Glomerular endothelial cell (primary cell): ENCODE data around the gene JADE3. TPM values are rescaled to one million over a fixed set of nuclear protein-coding genes. Genes with fewer than 3 reads are reported as not detected.

ENCODE experiments used
- DNase-seq: peaks from one replicate; pipeline ENCODE4 v3.0.0-alpha.2; 2011; ENCODE audit warnings: low read depth, low spot score; ENCODE audit errors: extremely low read depth
- total RNA-seq: library from RNA; depleted of rRNA; stranded (reverse); fragments of >200 nt; gene quantifications from 2 replicates; pipeline ENCODE4 v1.2.3, GENCODE V29; 2015

Gene JADE3
- total RNA-seq, 1 donor from 2014 or later, result 9.9 TPM

DNA sequence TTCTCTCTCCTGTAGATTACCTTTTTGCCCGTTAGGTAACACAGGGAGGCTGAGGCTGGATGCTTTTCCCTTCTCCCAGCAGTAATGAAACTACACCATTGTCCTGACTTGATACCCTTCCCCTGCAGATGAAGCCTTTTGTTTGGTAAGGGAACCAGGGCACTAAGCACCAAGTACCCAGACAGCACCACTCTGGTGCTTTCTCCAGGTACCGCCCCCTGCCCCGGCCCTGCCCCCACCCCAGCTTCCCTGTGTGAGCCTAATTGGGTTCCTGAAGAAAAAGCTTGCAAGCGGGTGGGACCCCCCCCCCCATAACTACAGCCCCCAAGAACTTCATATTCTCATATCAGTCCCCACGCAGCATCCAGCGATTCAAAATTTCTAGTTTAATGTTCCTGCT lies 79.8 kb downstream of the JADE3 start:
- no peak for DNase-seq

DNA sequence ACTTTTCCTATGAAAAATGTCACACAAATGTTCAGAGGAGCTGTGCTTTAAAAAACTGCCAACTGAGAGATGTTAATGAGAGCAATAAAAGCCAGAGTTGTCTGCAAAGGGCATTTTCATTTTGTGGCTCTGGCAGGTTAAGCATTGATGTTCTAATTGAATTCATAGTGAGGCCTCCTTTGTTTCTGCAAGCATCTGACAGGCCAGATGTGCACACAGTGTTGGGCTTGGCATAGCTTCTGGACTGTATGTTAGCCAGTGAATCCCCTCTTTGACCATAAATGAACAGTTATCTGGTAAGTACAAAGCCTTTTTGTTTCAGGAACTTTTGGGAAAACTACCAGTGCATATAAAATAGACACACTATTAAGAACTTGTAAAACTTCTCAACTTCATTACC lies 81.9 kb downstream of the JADE3 start:
- DNase-seq, result no peak

DNA sequence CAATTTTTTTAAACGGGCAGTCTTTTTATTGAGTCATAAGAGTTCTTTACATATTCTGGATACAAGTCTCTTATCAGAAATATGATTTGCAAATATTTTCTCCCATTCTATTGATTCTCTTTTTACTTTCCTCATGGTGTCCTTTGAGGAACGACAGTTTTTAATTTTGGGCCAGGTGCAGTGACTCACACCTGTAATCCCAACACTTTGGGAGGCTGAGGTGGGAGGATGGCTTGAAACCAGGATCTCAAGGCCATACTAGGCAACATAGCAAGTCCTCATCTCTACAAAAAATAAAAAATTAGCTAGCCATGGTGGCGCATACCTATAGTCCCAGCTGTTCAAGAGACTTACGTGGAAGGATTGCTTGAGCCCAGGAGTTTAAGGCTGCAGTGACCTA lies 99.9 kb downstream of the JADE3 start:
- DNase-seq, result no peak

DNA sequence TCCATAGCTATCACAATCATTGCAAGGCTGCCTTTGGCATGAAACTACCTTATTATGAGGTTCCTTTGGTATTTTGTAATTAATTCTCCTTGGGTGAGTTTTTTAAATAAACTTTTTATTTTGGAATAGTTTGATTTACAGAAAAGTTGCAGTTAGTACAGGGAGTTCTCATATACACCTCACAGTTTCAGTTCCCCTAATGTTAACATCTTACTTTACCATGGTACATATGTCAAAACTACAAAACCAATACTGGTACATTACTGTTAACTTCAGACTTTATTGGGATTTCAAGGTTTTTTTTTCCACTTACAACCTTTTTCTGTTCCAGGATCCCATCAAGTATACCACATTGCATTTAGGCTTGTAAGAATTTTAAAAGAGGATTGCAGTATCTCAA lies 114.0 kb downstream of the JADE3 start:
- no peak for DNase-seq

DNA sequence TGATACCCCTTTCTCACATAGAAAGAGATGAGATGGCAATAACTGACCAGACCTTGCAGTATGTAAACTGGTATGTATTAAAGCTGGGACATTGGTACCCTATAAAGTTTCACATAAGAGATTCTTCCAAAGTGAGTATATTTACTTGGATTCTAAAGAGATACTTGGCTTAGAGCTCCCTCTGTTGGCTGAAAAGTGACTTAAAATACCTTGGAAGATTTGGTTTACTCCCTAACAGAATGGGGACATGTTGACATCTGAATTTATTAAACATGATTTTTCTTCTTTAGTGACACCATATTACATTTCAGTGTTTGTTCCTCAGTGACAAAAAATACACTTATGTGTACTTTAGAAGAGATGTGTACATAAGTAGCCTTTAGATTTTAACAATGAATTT lies 118.1 kb downstream of the JADE3 start:
- DNase-seq, result peak; percentile 78

DNA sequence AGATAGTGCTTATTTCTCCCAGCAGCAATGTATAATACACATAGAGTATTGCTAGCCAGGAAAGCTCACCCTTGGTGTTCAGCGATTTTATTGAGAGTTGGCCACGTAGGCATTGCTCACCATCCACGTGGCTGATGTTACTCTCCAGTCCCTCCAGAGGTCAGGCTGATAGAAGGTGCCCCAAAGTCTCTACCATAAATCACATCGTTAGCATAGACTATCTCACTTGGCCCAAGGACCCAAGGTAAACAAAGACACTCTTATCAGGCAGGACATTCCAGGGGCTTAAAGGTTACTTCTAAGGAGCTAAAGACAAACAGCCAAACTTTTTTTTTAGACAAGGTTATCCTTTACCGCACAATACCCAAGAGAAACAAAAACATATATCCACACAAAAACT lies 135.8 kb downstream of the JADE3 start:
- peak; percentile 4 for DNase-seq

DNA sequence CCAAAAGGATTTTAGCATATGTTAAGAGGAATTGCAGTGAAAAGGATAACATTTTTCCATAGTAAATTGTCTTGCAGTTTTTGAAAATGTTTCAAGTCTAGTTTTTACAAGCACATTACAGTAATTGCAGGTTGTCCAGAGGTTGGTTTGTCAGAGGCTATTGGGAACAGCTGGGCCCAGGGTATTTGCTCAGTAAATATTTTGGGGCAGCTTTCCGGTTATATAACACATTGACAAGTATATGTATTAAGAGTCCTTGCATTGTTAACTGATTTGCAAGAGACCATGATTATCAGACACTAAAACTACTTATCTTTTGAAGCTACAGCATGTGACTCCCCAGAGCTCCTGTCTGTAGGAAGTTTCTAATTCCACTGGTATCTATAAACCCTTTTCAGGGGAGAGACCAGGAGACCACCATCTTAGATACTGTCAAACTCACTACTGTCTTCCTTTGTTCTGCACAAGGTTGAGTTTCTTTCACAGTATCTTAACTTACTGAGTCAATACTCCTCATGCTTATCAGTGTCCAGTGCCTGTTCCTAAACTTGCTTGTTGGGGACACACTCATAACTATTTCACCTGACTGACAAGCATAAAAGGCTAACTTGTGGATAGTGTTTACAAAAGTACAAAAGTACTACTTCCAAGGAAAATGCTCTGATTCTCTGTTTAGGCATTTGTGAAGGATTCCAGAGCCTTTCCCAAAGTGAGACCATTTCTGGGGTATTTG lies 147.1 kb downstream of the JADE3 start:
- DNase-seq, result no peak

DNA sequence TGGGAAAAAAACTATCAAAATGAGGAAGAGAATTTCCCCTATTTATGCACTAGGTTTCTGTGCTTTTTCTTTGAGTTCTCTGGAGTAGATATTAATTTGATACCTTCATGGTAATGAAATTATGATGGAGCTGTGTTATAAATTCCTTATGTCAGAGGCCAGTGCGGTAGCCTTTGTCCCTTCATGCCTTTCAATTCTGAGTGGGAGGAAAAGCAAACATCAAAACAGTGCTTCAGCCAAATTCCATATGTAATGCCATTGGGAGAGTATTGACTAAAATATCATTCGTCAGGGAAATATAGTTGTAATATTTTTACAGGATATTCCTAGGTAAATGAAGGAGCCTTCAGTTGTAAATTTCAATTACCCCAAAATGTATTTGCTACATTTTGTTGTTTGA lies 148.5 kb downstream of the JADE3 start:
- no peak for DNase-seq

DNA sequence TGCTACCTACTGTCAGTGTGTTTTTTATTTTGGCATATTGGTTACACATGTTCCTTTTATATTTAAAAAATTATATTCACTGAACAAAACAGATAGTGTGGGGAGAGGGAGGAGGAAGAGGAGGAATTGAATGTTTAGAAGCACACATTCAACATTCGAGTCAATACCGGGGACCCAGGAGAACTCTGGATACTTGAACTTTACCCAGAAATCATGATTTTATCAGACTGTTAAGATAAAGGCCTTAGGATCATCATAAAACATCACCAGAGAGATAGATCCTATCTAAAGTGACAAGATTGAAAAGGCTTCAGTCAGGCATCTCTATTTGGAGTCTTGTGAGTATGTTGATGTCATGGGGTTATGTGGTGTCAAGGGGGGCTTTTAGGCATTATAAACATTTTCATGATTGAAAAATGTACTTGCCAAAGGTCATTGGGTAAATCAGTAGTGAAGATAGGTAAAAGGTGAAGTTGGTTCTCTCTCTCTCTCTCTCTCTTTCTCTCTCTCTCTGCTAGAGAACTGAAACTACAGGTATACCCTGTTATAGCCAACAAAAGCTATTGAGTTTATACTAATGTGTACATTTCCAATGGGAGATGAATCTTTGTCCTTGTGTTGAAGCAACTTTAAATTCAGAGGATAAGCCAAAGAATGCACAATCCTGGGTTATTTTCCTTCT lies 149.2 kb downstream of the JADE3 start:
- no peak for DNase-seq

DNA sequence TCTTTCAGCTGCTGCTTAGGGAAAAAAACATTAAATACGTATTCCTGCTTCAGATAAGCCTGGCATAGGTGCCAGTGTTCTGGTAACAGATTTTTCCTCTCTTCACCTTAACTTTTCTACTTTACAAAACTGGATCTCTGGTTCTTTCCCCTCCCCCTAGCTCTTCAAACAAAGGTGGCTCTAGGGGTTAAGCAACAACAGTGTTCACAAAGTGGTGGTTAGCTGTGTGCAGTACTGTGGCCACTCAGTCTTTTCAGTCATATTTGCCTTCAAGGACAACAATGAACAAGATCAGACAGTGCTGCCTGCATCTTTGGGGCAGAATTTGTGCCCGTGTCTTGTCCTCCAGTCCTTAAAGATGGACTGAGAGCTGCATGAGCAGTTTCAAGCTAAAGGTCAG lies 151.0 kb downstream of the JADE3 start:
- no peak for DNase-seq

DNA sequence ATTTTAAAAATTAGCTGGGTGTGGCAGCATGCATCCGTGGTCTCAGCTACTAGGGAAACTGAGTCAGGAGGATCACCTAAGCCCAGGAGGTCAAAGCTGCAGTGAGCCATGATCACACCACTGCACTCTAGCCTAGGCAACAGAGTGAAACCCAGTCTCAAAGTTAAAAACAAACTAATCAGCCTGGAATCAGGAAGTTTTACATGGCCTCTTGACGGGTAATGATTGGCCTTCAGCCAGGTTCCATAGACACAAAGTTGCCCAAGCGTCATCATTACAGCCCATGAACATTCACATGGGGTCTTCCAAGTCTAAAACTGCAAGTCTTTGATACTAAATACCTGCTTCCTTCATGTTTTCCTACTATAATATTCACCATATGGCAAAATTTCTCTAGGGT lies 156.0 kb downstream of the JADE3 start:
- no peak for DNase-seq

DNA sequence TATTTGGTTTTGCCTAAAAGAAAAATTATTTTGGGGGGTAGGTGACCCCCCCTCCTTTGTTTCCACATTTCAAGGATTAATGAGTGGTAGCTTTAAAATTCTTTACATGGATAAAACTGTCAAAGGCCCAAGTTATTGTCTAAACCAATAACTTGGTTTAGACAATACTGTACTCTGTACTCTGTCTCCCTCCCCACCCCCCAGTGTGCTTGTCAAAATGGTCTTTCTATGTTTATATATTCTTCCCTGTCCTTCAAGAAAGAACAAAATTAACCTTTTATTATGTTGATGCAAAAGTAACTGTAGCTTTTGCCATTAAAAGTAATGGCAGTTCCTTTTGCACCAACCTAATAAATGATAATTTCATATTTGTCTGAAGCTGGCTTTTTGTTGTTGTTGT lies 156.5 kb downstream of the JADE3 start:
- DNase-seq, result no peak

DNA sequence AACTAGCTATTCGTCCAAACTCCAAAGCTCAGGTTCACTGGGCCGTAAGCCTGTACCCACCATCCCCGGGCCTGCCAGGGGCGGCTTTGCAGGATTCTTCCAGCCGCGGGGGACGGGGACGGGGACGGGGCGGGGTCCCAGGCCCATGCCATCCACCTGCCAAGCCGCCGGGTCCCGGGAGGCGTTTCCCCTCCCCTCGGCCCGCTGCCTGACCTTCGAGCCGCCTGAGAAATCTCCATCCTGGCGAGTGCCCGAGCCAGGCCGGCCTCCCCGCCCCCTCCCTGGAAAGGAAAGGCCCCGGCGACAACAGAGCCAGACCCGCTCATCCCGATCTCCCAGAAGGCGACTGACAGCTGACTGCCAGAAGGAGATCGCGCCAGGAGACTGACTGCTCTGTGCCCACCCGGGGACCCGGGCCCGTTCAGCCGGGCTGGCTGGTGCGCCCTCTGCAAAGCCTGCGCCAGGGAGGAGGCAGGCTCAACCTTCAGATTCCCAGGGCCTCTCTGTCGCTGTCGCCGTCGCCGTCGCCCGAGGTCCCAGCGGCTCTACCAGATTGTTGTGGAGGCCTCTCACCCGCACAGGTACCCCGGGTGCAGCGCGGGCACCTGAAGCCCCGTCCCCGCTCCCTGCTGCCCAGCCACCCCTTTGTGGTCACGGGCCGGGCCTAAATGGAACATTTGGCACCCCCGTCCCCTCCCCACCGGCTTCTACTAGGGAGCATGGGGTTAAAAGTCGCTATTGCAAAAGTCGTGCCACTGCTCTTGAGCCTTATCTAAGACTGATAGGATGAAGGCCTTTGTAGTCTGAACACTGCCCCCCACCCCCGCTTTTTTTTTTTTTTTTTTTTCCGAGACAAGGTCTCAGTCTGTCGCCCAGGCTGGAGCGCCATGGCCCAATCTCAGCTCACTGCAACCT lies 166.2 kb downstream of the JADE3 start, which contains the start of gene RGN:
Gene RGN (plus strand): TSS at position 315 of the 915 bp plus-strand sequence. CDS start 2,702 bp downstream, outside the sequence.
- DNase-seq, result no peak

DNA sequence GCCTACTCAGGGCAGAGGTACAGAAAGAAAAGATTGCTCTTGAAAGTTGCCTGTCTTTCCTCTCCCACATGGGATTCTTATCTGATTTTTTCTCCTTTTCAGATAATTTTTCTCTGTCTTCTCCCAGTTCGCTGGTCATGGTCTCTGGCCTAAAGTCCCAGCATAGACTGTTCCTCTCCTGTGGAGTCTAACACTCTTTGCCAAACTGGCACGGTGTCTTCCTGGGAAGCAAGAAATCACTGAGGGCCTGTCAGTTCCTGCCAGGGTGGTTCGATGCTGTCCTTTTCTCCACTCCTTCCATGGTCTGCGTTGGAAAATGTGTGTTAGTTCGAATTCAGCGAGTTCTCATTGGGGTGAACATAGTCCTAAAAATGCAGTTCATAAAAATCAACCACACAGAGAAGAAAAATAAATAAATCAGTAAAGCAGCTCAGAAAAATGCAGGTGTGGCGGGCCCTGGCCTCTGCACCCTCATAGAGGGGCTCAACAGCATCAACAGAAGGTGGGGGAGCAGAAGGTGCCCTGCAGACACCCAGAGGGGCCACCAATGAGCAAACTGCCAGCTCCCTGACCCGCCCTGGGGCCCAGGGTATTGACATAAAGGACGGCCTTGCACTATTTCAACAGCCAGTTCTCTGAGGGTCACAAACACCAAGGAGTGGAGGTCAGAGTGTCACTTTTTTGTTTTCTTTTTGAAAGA lies 168.1 kb downstream of the JADE3 start:
- DNase-seq, result no peak

DNA sequence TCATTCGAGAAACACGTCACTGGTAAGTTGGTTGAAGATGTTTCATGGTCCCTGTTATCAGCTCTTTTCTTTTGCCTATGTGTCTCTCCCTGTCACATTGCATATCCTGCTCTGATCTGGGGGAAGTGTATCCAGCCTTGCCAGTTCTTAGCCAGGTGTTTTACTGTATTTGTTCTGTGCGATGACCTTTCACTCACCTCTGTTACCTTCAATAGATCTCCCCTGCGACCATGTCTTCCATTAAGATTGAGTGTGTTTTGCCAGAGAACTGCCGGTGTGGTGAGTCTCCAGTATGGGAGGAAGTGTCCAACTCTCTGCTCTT lies 168.7 kb downstream of the JADE3 start:
- DNase-seq, result no peak

DNA sequence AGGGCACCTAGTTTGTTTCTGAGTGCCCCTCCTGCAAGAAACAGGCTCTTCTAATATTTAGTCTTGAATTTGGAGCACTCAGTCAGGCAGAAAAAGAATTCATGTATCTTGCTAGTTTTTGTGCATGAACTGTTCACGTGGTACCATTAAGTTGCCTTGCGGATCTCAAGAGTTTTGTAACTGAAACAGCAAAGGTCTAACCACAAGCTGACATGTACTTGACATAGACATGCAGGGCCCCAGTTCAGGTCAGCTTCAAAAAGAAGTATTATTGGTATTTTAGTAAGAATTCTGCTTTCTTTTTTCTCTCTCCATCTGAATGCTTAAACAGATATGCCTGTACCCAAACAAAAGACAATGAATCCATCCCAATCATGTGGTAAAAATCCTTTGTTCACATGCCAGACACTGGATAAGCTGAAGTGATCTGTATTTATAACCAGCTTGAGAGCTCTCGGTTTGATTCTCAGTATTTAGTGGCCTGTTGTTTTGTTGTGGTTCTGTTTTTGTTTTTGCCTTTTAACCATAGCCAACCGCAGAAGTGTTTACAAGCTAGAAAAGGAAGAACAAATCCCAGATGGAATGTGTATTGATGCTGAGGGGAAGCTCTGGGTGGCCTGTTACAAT lies 179.0 kb downstream of the JADE3 start:
- no peak for DNase-seq

DNA sequence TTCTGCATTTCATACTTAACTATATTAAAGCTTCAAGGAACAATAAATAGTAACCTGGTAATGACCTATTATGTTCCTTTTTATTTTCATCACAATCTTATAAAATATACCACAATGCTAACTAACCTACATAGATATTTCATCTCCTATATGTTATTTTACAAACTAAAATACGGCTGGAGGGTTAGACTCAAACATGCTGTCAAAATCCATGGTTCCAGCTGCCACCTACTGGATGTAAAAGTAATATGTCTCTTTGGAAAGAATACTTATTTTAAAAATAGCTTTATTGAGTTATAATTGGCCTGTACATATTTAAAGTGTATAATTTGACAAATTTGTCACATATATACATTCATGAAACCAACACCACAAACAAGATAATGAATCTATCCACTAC lies 181.0 kb downstream of the JADE3 start:
- peak; percentile 4 for DNase-seq

DNA sequence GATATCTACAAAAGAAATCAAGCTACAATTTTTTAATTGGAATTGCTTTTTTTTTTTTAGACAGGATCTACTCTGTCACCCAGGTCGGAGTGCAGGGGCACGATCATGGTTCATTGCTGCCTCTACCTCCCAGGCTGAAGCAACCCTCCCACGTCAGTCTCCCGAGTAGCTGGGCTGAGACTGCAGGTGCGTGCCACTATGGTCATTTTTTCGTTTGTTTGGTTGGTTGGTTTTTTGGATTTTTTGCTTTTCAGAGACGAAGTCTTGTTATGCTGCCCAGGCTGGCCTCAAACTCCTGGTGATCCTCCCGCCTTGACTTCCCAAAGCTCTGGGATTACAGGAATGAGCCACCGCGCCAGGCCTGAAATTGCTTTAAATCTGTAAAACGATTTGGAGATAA lies 181.6 kb downstream of the JADE3 start:
- no peak for DNase-seq

DNA sequence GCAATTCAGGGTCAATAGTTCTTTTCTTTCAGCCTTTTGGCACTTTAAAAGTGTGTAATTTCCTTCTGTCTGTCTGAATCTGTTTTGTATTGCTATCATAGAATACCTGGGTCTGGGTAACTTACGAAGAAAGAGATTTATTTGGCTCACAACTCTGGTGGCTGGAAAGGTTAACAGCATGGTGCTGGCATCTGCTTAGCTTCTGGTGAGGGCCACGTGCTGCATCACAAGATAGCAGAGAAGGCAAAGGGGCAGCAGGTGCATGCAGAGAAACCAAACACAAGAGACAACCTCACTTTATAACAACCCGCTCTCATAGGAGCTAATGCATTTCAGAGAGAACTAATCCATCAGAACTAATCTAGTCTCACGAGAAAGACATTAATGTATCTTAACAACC lies 184.8 kb downstream of the JADE3 start:
- no peak for DNase-seq

DNA sequence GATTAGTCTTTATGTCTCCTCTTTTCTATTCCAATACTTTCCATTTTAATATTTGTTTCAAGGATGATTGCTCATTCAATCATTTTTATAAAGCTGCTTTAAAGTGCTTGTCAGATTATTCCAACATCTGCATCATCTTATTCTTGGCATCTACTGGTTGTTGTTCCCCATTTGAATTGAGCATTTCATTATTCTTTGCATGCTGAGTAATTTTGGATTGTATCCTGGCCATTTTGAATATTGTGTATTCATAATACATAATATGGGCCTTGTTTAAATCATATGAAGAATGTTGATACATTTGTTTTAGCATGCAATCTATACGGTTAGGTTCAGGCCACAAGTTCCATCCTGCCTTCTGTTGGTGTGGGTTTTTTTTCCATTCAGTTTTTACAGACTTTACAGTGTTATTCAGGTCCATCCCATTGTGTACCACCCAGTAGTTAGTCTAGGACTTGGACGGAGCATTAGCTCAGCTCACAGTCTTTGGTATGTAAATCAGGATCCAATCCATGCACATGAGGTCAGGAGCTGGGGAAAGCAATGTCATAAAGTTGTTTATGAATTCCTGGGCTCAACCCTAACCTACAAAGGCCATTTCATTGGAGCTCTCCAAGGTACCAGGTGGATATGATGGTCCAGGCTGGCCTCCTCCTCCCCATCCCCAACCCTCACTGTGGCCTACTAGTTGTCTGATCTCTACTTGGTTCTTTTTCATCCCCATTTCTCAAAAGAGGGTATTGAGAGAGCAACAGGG lies 186.3 kb downstream of the JADE3 start:
- DNase-seq, result no peak
